DND-41 (cell line): ENCODE data around the gene GAB4.
"Not testable (repeated sequence)": the region's sequence is repeated elsewhere in the genome, so short reads cannot be mapped to it uniquely, and the experiment has no call there.

Source experiments
- ATAC-seq: fragments of 200-7000 bp; cut with Tn5 transposase; 3 replicates; pipeline ENCODE4 v1.9.1; 2021; ENCODE audit warnings: low read depth; ENCODE audit not compliant: insufficient read depth
- DNase-seq: peaks from one replicate; pipeline ENCODE4 v3.0.0-alpha.2; 2020
- H2AFZ ChIP-seq: 2 replicates; pipeline ENCODE4 v1.6.0; 2012; ENCODE audit warnings: low read depth, low read length
- H3K27ac ChIP-seq: 2 replicates; pipeline ENCODE4 v1.5.1; 2012; ENCODE audit warnings: low read length, inconsistent platforms
- H3K27me3 ChIP-seq: fragments of 200-600 bp; sonication (generic); 2 replicates; pipeline ENCODE4 v1.6.0; 2012; ENCODE audit warnings: low read length, mild to moderate bottlenecking, inconsistent platforms; ENCODE audit not compliant: insufficient read depth, poor library complexity
- H3K36me3 ChIP-seq: 2 replicates; pipeline ENCODE4 v1.5.1; 2012; ENCODE audit warnings: low read length, inconsistent platforms; ENCODE audit not compliant: insufficient read depth
- H3K4me1 ChIP-seq: 2 replicates; pipeline ENCODE4 v1.5.1; 2012; ENCODE audit warnings: mild to moderate bottlenecking, low read length; ENCODE audit not compliant: insufficient read depth
- H3K4me2 ChIP-seq: 2 replicates; pipeline ENCODE4 v1.6.0; 2012; ENCODE audit warnings: mild to moderate bottlenecking, moderate library complexity, low read length, inconsistent platforms; ENCODE audit not compliant: insufficient read depth
- H3K4me3 ChIP-seq, 2 experiments: fragments of 200-600 bp in 1 of 2; shearing (Covaris generic) in 1 of 2; 2 replicates each; pipeline ENCODE4 v1.5.1; 2012 to 2016; ENCODE audit warnings: inconsistent platforms in 2 of 2, low read length in 2 of 2, mild to moderate bottlenecking in 2 of 2, low read depth in 1 of 2, moderate library complexity in 1 of 2
- H3K79me2 ChIP-seq: 2 replicates; pipeline ENCODE4 v1.6.0; 2012; ENCODE audit warnings: low read length, inconsistent platforms; ENCODE audit not compliant: insufficient read depth
- H3K9ac ChIP-seq: 2 replicates; pipeline ENCODE4 v1.6.0; 2012; ENCODE audit warnings: low read depth, mild to moderate bottlenecking, inconsistent platforms, low read length, moderate library complexity
- H3K9me3 ChIP-seq: 2 replicates; pipeline ENCODE4 v1.5.1; 2012; ENCODE audit warnings: low read length, moderate library complexity, mild to moderate bottlenecking, inconsistent platforms; ENCODE audit not compliant: insufficient read depth, severe bottlenecking
- H4K20me1 ChIP-seq: 2 replicates; pipeline ENCODE4 v1.6.0; 2012; ENCODE audit warnings: low read length; ENCODE audit not compliant: insufficient read depth
- CTCF ChIP-seq: IDR thresholded peaks from 2 replicates; pipeline ENCODE4 v1.5.1; 2012; ENCODE audit warnings: borderline replicate concordance, low read length, moderate library complexity, mild to moderate bottlenecking; ENCODE audit not compliant: poor library complexity, severe bottlenecking; ENCODE audit errors: extremely low read depth
- EZH2 ChIP-seq: IDR thresholded peaks from 3 replicates; pipeline ENCODE4 v1.6.1; 2012; ENCODE audit warnings: borderline replicate concordance, low read depth, mild to moderate bottlenecking, moderate library complexity, low read length, inconsistent platforms; ENCODE audit not compliant: severe bottlenecking

Gene GAB4

DNA sequence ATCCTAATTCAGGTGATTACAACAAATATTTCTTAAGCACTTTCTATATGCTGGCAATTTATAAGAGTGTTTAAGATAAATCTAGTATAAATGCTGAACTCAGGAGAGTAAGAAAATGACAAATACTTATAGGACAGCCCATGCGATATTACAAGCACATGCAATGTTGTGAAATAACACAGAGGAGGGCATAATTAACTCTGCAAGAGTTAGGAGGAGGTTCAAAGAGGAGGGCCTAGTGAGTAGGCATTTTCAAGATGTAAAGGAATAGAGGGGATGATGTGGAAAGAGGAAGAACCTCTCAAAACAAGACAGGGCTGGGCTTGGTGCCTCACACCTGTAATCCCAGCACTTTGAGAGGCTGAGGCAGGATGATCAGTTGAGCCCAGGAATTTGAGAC, 39.6 kb upstream of the GAB4 start:
- Histone ChIP-seq H3K4me3 (no peak overlapping the region), H3K9ac (no peak overlapping the region), H3K27ac (no peak overlapping the region), H3K79me2 (no peaks in the 10 kb centered on the region), H4K20me1 (no peaks in the 10 kb centered on the region), H2AFZ (no peak overlapping the region), H3K36me3 (no peaks in the 10 kb centered on the region), H3K4me1 (no peaks in the 10 kb centered on the region), H3K4me2 (no peak overlapping the region), H3K9me3 (no peaks in the 10 kb centered on the region), H3K27me3 (peaks cover 8% of the 10 kb centered on the region)
- ATAC-seq (no peak), DNase-seq (no peak)
- TF ChIP-seq EZH2 (no peak), CTCF (no peak)

DNA sequence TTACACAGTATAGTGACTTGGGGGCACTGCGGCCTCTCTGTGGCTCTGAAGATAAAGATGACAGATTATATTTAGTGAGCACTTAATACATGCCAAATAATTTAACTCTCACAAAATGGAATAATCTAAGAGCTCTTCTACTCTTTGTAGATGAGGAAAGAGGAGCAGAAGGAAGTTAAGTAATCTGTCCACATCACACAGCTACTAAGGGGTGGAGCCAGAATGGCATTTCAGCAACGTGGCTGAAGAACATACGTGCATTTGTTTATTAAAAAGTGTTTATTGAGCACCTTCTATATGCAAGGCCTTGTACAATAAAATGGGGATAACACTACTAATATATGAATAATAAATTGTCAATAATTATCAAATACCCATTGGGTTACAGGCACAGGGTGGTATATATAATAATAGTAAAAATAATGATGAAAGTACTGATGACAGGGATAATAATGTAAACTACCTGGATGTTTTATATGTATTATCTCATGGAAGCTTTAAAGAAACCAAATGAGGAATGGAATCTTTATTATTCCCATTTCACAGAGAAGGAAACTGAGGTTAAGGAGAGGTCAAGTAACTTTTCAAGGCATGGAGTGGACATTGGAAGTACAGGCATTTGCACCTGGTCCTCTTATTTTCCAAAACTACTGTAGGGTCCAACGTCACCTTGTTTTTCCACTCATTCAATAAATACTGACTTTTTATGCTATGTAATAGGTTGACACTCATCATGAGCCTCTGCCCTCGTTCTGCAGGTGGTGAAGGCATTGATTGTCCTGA, 38.7 kb upstream of the GAB4 start:
- Histone ChIP-seq H3K9ac (no peak overlapping the region), H3K4me2 (no peak overlapping the region), H3K79me2 (no peaks in the 10 kb centered on the region), H4K20me1 (no peaks in the 10 kb centered on the region), H3K36me3 (no peaks in the 10 kb centered on the region), H3K27me3 (peaks cover 8% of the 10 kb centered on the region), H2AFZ (no peak overlapping the region), H3K9me3 (no peaks in the 10 kb centered on the region), H3K4me3 (no peak overlapping the region), H3K27ac (no peak overlapping the region), H3K4me1 (no peaks in the 10 kb centered on the region)
- TF ChIP-seq EZH2 (no peak), CTCF (no peak)
- DNase-seq (no peak), ATAC-seq (no peak)

DNA sequence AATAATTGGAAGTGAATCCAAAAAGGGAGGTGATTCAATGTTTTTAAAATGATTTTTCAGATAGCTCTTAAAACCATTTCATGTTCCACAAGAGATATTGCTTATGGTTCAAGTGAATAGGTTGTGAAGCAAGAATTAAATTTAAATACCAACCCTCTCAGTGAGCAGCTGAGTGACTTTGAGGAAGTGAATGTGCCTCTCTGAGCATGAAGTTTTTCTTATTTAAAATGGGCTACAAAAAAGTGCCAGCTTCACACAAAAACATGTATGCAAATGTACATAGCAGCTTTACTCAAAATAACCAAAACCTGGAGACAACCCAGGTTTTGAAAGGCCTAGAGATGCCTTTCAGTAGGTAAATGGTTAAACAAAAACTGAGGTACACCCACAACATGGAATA, 35.5 kb upstream of the GAB4 start:
- DNase-seq, result no peak
- H3K4me2 ChIP-seq, result no peak overlapping the region
- H4K20me1 ChIP-seq, result no peaks in the 10 kb centered on the region
- H3K9me3 ChIP-seq, result no peaks in the 10 kb centered on the region
- peaks cover 8% of the 10 kb centered on the region for H3K27me3 ChIP-seq
- H3K4me1 ChIP-seq, result no peaks in the 10 kb centered on the region
- no peak overlapping the region for H2AFZ ChIP-seq
- H3K79me2 ChIP-seq, result no peaks in the 10 kb centered on the region
- no peak overlapping the region for H3K4me3 ChIP-seq
- no peak for ATAC-seq
- TF ChIP-seq EZH2 (no peak), CTCF (no peak)
- H3K36me3 ChIP-seq, result no peaks in the 10 kb centered on the region
- H3K9ac ChIP-seq, result no peak overlapping the region
- no peak overlapping the region for H3K27ac ChIP-seq

DNA sequence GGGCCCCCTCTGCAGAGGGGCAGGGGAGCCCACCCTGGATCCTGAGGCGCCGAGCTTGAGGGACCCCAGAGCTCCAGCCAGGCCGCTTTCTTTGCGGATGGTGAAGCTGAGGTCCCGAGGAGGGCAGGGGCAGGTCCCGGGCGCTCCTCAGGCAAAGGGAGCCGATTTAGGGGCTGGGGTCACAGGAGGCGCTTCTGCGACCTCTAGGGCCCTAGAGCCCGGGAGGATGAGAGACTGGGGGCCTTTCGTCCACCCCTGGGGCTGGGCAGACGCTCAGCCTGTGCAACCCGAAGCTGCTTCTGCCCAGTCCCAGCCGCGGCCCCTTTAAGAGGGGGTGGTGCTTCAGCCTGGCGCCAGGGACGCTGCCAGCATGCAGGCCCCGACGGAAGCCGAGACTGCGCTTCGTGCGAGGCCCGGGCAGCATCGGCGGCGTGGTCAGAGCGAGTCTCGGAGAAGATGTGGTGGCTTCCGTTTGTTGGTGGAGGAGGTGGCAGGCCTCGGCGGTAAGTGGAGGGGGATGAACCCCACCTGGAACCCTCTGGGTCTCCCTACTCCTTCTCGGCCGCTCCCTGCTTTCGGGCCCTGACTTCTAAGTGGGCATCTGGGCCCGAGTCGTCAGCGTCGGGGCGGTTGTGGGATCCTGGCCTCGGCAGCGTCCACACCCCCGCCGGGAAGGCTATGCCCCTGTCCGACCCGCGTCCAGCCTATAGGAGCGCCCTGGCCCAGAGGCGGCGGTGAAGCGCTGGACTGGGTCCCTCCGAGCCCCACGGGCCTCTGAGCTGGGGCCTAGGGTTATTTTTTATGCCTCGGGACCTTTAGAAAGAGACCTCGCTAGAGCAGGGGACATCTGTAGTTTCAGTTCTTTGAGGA, 29.1 kb upstream of the GAB4 start:
- H3K79me2 ChIP-seq, H3K27me3 ChIP-seq, H3K27ac ChIP-seq, H3K4me1 ChIP-seq, H2AFZ ChIP-seq, H3K4me2 ChIP-seq, H3K36me3 ChIP-seq, H3K9ac ChIP-seq, H3K4me3 ChIP-seq, DNase-seq, H4K20me1 ChIP-seq, H3K9me3 ChIP-seq: not testable (repeated sequence)
- 0 out of 3 replicates have a peak, but pooled peaks have one; percentile 24 for ATAC-seq

- not testable (repeated sequence) for H2AFZ ChIP-seq, H3K27me3 ChIP-seq, H4K20me1 ChIP-seq, H3K4me2 ChIP-seq, H3K79me2 ChIP-seq, DNase-seq, H3K9me3 ChIP-seq, H3K27ac ChIP-seq, H3K36me3 ChIP-seq, H3K4me3 ChIP-seq, H3K9ac ChIP-seq, H3K4me1 ChIP-seq, ATAC-seq
Measured at GRCh38 chr22:17035976-17036841, 28.2 kb upstream of the GAB4 start.
